ENCODE results near the gene TMEM63C.
"Not testable (repeated sequence)": the region's sequence is repeated elsewhere in the genome, so short reads cannot be mapped to it uniquely, and the experiment has no call there.

TMEM63C gene

DNA sequence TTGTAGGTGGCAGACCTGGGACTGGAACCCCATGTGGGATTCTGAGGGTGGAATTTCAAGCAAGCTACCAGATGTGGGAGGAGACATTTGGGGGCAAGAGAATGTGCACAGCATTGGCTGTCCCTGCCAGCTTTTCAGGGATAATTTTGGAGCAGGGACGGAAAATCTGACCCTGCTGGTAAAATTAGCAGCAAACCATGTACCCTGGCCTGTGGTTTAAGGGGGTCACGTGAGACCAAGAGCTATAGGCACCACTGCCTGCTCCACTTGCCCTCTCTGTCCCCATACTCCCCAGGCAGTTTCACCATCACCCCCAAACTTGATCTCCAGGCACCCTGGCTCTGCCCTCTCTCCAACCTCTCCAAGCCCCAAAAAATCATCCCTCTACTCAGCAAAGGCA is 26.5 kb upstream of the TMEM63C start:
- no peak for DNase-seq

DNA sequence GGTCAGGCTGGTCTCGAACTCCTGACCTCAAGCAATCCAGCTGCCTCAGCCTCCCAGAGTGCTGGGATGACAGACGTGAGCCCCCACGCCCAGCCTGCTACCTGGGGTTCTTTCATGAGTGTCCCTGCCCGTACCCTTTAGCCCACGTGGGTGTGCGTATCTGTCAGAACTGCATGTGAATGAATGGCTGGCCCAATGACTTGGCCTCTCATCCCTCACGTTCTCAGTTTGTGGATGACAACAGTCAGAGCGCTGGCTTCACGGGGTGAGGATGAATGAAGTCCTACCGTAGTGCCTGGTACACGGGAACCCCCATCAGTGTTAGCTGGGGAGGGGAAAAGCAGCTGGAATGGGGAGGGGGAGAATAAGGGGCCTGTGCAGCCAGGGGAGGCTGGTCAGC is 23.9 kb upstream of the TMEM63C start:
- no peak for DNase-seq

DNA sequence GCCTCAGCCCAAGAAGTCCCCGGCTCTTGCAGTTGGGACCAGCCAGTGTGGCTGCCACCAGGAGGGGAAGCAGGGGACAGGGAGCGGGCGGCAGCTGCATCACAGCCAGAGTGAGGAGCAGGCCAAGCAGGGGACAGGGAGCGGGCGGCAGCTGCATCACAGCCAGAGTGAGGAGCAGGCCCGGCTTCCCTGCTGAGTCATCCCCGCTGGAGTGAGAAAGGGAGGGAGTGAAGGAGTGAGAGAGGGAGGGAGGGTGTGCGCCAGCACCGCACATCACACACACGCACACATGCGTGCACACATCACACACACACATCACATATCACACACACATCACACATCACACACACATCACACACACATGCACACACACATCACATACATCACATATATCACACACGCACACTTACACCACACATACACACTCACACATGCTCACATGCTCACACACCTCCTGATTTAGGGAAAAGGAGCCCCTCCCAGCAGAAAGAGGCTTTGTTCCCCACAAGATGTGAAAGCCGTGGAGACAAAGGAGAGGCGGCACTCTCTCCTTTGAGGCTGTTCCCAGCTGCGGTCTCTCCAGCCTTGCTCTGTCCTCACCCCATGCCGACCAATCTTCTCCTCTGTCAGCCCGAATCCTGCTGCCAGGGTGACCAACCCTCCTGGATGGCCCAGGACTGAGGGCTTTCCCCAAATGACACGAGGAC is 23.3 kb upstream of the TMEM63C start:
- DNase-seq = no peak

DNA sequence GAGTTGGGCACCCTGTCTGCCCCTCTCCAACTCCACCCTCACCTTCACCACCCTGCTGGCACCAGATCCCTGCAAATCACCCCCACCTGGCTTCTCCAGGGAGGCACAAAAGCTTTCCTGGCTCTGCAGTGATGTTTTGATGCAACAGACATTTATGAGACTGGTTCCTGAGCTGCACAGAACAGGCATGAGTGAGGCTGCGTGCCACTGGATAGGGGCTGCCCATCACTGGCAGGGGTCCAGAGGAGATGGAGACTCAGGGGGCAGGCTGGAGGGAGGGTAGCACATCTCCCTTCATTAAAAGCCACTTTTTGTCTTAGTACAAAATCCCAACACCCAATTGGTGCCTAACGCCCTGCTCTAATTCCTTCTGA is 22.7 kb upstream of the TMEM63C start:
- no peak for DNase-seq

DNA sequence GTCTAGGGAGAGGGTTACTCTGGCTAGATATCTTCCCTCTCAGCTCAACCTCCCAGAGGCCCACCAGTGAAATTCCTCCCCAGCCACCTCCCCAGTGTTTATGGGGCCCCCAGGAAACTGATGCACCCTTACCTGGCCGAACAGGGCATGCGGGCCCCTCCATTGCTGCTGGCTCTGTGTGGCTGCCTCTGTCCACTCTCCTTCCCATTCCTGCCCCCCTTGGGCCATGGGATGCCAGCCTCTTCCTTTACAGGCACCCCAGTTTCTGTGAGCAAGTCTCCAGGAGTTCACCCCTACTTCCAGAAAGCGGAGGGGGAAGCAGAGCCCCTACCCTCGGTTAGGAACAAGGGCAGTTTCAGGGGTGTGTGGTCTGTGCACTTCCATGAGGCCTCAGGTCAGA is 20.6 kb upstream of the TMEM63C start:
- DNase-seq = no peak

- no peak for DNase-seq
Measured at GRCh38 chr14:77170045-77170444, 11.6 kb upstream of the TMEM63C start.

GRCh38 chr14:77172916-77173315 is 8.7 kb upstream of the TMEM63C start:
- no peak for DNase-seq

GRCh38 chr14:77173911-77174617 is 7.5 kb upstream of the TMEM63C start:
- not testable (repeated sequence) for DNase-seq

- DNase-seq = no peak
Measured at GRCh38 chr14:77175843-77176242, 5.8 kb upstream of the TMEM63C start.

DNA sequence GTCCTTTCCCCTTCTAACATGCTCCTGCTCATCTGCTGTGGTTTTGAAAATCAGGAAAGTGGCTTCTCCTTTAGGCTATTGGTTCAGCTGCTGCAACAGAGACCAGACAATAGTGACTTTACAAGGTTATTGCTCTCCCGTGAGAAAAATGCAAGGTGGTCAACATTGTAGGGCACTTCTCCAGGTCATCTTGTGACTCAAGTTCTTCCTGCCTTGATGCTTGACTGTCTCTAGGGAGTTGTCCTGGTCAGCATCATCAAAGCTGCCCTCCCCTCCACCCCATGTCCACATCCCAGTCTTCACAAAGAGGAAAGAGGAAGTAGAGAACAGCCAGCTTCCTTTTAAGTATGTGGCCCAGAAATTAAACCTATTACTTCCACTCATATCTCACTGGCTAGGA is 3.9 kb upstream of the TMEM63C start:
- DNase-seq = no peak

- no peak for DNase-seq
Measured at GRCh38 chr14:77178656-77179055, 2.9 kb upstream of the TMEM63C start.

GRCh38 chr14:77180726-77181602 is 634 bp upstream of the TMEM63C start:
- no peak for DNase-seq

DNA sequence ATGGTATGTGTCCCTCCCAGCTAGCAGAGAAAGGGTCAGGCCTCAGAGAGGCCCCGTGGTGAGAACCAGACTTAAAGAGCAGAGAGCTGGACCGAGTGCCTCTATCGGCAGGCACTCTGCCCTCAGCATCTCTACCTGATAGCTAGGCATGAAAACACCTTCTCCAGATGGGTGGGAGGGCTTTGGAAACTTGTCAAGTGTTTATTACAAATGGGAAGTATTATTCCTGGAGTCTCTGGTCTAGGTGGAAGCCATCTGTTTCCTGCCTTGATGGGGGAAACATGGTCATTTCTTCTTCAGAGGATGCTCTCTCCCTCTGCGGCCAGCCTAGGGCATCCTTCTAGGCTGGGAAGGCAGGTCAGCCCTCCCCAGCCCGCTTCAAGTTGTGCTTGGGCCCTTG is 2.3 kb downstream of the TMEM63C start:
- DNase-seq = no peak

DNA sequence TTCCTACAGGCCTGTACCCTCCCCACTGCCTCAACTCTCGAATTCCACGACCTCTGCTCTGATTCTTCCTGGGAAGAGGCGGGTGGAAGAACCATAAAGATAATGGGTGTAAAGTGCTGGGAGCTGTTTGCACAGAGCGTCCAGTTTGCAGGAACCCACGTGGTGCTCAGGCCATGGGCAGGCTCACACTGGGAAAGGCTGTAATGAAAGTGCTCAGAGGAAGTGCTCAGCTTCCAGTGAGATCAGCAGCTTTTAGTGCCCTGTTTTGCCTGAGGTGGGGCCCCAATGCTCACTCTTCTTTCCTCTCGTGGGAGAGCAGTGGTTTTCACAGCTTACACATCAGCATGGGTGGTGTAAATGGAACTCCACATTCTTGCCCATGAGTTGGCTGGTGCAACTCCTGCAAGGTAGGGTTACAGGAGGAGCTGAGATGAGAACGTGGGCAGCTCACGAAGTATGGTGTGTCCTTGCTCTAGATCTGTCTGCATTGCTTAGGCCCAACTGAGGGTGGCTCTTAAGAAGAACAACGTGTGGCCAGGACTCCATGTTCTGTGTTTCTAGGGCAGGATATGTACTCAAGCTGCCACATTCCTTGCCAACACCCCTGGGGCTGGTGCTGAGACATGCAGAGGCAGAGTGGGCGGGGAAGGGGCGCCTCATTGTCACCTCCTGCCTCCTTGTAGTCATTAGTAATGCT is 2.9 kb downstream of the TMEM63C start:
- DNase-seq = no peak

- DNase-seq = no peak
Measured at GRCh38 chr14:77185093-77185465, 3.5 kb downstream of the TMEM63C start.

DNA sequence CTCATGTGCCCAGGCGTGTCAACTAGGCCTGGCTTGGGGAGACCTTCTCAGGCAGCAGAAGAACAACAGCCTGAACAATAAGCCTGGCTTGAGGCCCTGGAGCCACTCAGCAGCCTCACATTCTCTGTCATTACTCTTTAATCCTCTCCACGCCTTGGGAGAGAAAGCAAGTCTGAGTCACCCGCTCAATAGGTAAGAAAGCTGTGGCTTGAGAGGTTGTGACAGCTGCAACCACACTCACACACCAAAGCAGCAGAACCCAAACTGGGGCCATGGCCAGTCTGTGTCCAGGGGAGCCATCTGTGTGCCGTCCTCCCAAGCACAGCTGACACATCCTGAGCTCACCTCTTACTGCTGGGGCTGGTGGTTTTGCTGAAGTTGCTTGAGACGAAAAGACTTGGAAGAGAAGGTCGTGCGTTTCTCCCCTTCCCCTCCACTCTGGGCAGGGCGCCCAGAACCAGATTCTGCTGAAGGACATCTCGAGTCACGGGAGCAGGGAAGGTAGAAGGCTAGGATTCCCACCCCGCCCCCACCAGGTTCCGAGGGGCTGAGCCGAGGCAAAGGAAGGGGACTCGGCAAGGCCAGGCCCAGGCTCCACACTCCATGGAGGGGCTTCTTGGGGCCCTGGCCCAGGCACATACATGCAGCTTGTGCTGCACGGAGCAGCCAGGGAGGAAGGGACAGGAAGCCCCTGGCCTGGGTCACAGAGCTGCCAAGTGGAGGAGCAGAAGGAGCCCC is 5.5 kb downstream of the TMEM63C start:
- DNase-seq = no peak

DNA sequence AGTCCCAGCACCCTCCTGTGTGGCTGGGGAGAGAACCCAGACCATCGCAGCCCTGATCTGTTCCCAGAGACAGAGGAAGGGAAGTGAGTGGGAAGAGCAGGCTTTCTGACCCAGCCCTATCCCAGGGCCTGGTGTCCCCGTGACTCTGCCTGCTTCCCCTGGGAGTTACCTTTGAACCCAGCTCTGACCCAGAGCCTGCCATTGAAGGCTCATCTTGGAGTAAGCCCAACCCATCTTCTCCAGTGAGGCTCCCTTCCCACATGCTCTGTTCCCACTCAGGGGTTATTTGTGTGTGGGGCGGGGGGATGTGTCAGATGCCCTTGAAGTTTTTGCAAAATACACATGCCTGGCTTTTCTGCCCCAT is 6.0 kb downstream of the TMEM63C start:
- no peak for DNase-seq

GRCh38 chr14:77189479-77189878 is 7.9 kb downstream of the TMEM63C start:
- no peak for DNase-seq

- no peak for DNase-seq
Measured at GRCh38 chr14:77190977-77191376, 9.4 kb downstream of the TMEM63C start.

DNA sequence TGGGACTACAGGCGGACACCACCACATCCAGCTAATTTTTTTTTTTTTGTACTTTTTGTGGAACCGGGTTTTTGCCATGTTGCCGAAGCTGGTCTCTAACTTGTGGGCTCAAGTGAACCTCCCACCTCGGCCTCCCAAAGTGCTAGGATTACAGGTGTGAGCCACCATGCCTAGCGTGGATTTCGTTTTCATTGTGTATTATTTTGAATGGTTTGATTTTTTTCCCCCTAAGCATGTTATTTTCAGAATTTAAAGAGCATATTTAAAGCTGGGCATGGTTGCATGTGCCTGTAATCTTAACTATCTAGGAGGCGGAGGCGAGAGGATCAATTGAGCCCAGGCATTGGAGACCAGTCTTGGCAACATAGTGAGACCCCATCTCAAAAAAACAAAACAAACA is 13.1 kb downstream of the TMEM63C start:
- DNase-seq = no peak

DNA sequence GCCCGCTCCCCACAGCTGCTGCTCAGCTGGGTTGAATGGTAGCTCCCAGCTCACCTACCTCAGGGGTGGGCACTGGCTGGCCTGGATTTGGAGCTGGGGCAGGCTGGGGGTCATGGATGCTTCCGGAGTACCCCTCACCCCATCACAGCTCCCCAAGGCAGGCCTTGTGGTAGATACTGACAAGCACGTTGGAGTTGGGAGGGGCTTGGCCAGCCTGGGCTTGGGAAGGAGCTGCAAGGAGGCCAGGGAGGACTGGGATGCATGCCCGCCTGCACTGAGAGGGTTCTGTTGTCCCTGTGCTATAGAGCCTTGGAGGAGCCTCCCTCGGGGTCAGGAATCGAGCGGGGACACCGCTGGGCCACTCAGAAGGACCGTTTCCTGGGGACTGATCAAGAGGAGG is 14.2 kb downstream of the TMEM63C start:
- no peak for DNase-seq

GRCh38 chr14:77197988-77198387 is 16.4 kb downstream of the TMEM63C start:
- no peak for DNase-seq

GRCh38 chr14:77198561-77198960 is 17.0 kb downstream of the TMEM63C start:
- DNase-seq = no peak

Measured in CD4-positive, alpha-beta T cell treated with Interleukin-6 for 4 hours (primary cell).